ENCODE data around the gene DSCAM.

DNA sequence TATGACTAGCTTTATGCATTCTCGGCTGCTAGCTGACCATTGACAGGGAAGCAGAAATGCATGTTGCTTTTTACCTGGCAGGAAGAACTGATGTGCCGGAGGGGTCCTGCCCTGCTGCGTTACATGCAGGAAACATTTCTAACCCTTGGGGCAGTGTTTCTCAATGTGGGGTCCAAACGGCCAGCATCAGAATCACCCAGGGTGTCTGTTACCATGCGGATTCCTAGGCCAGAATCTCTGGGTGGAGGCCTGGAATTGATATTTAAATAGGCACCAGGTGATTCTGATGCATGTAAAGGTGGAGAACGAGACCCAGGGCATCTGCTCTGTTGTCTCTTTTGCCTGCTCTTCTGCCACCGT is 797.0 kb downstream of the DSCAM start:
- TF ChIP-seq, protein P1, sequence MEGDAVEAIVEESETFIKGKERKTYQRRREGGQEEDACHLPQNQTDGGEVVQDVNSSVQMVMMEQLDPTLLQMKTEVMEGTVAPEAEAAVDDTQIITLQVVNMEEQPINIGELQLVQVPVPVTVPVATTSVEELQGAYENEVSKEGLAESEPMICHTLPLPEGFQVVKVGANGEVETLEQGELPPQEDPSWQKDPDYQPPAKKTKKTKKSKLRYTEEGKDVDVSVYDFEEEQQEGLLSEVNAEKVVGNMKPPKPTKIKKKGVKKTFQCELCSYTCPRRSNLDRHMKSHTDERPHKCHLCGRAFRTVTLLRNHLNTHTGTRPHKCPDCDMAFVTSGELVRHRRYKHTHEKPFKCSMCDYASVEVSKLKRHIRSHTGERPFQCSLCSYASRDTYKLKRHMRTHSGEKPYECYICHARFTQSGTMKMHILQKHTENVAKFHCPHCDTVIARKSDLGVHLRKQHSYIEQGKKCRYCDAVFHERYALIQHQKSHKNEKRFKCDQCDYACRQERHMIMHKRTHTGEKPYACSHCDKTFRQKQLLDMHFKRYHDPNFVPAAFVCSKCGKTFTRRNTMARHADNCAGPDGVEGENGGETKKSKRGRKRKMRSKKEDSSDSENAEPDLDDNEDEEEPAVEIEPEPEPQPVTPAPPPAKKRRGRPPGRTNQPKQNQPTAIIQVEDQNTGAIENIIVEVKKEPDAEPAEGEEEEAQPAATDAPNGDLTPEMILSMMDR (IDR thresholded peaks at IDR 0.05) = no peak
- TF ChIP-seq POLR2A (IDR thresholded peaks at IDR 0.05) = no peak
